Breast epithelium (tissue), 4 donors: ENCODE results near the gene PLOD2. TPM values are rescaled to one million over a fixed set of nuclear protein-coding genes. Genes with fewer than 3 reads are reported as not detected.

ENCODE experiments used
- DNase-seq, 2 donors: peaks; one replicate each; pipeline ENCODE4 v3.0.0-alpha.2; 2019; ENCODE audit warnings: low spot score in 2 of 2
- H3K27ac ChIP-seq, 2 donors: fragments of 200-600 bp; sonication (generic) in 1 of 2; one replicate each; pipeline ENCODE4 v1.5.1; 2016 to 2019; ENCODE audit warnings: mild to moderate bottlenecking in 1 of 2
- H3K27me3 ChIP-seq, 2 donors: fragments of 200-600 bp; sonication (generic) in 1 of 2; one replicate each; pipeline versions ENCODE4 v1.5.1 to v1.6.0; 2017 to 2019; ENCODE audit warnings: control low read depth in 1 of 2, mild to moderate bottlenecking in 1 of 2
- H3K36me3 ChIP-seq: fragments of 200-600 bp; one replicate; pipeline ENCODE4 v1.5.1; 2019
- H3K4me1 ChIP-seq, 2 donors: fragments of 200-600 bp; sonication (generic); one replicate each; pipeline ENCODE4 v1.5.1; 2016 to 2019; ENCODE audit warnings: control low read depth in 1 of 2
- H3K4me3 ChIP-seq, 3 donors: fragments of 200-600 bp; sonication (generic); 1 replicate in 2 of 3; 2 replicates in 1 of 3; pipeline ENCODE4 v1.5.1; 2016 to 2019; ENCODE audit warnings: mild to moderate bottlenecking in 3 of 3, moderate library complexity in 2 of 3
- H3K9me3 ChIP-seq, 2 donors: fragments of 200-600 bp; sonication (generic) in 1 of 2; one replicate each; pipeline ENCODE4 v1.5.1; 2016 to 2019; ENCODE audit warnings: control low read depth in 1 of 2
- CTCF ChIP-seq, 3 donors: fragments of 450-650 bp; IDR thresholded peaks; one replicate each; pipeline ENCODE4 v1.5.1; 2016 to 2017; ENCODE audit warnings: antibody characterized with exemption in 3 of 3, mild to moderate bottlenecking in 3 of 3, moderate library complexity in 3 of 3
- POLR2A ChIP-seq: fragments of 450-650 bp; IDR thresholded peaks from one replicate; pipeline ENCODE4 v1.6.1; 2016; ENCODE audit warnings: antibody characterized with exemption, mild to moderate bottlenecking, moderate library complexity
- POLR2AphosphoS5 ChIP-seq, 3 donors: sonication (generic); formaldehyde crosslinking; IDR thresholded peaks; one replicate each; pipeline ENCODE4 v1.6.1; 2017; ENCODE audit warnings: antibody characterized with exemption in 3 of 3
- intact Hi-C: fragments of 100-400 bp; cut with DNase I; formaldehyde crosslinking; loops from one replicate; pipeline ENCODE4 v1.15.1; 2023; ENCODE audit warnings: low total_unique reads
- total RNA-seq, 3 donors: library from RNA; depleted of rRNA; stranded (reverse); fragments of >200 nt; gene quantifications; one replicate each; pipeline ENCODE4 v1.1.0, GENCODE V29; 2016

The PLOD2 gene
- total RNA-seq, 3 donors from 2014 or later: 33.2 to 71.5 (median 35.7) TPM

GRCh38 chr3:146187334-146187950 is 26.5 kb upstream of the PLOD2 start:
- no peak for DNase-seq
- intact Hi-C loops: loop anchor here (5.0 kb wide), 1 partner anchor 120 kb away; no protein-coding TSS in a partner anchor
- Histone ChIP-seq H3K27me3 (no peaks in the 10 kb centered on the region), H3K27ac (no peak overlapping the region), H3K4me3 (no peak overlapping the region), H3K9me3 (no peaks in the 10 kb centered on the region), H3K36me3 (no peaks in the 10 kb centered on the region), H3K4me1 (no peaks in the 10 kb centered on the region)
- TF ChIP-seq POLR2AphosphoS5 (IDR thresholded peaks at IDR 0.05) (no peak), POLR2A (no peak), CTCF (IDR thresholded peaks at IDR 0.05) (peak in 2 of 3 donors; percentile 8 to 52)

GRCh38 chr3:146184241-146185015 is 23.4 kb upstream of the PLOD2 start:
- intact Hi-C loops: loop anchor here (5.0 kb wide), 1 partner anchor 117 kb away; no protein-coding TSS in a partner anchor
- H3K27me3 ChIP-seq: no peaks in the 10 kb centered on the region
- no peaks in the 10 kb centered on the region for H3K4me1 ChIP-seq
- H3K36me3 ChIP-seq: no peaks in the 10 kb centered on the region
- no peaks in the 10 kb centered on the region for H3K9me3 ChIP-seq
- peak in 1 of 2 donors; percentile 28 for DNase-seq
- no peak overlapping the region for H3K27ac ChIP-seq
- TF ChIP-seq CTCF (IDR thresholded peaks at IDR 0.05) (no peak), POLR2A (no peak), POLR2AphosphoS5 (IDR thresholded peaks at IDR 0.05) (no peak)
- no peak overlapping the region for H3K4me3 ChIP-seq

DNA sequence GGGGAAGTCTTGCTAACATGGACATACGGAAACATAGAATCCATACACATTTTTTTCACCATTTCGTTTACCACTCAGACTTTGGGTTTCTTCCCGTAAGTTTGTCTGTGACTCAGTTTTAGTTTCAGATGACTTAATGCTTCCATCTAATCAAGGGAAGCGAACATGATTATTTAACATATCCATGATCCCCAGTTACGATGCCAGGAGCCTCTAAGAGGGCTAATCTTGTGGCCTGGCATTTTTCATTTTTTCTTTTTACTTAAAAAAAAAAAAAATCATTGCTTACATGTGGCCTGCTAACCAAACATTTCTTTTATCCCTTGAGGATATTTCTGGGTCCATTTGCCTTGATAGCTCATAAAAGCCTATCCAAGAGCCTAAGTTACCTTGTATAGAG is 20.2 kb upstream of the PLOD2 start:
- H3K36me3 ChIP-seq: no peaks in the 10 kb centered on the region
- no peak overlapping the region for H3K27ac ChIP-seq
- H3K4me3 ChIP-seq: no peak overlapping the region
- H3K27me3 ChIP-seq: no peaks in the 10 kb centered on the region
- DNase-seq: no peak
- H3K9me3 ChIP-seq: no peaks in the 10 kb centered on the region
- TF ChIP-seq POLR2A (no peak), CTCF (IDR thresholded peaks at IDR 0.05) (no peak), POLR2AphosphoS5 (IDR thresholded peaks at IDR 0.05) (no peak)
- no peaks in the 10 kb centered on the region for H3K4me1 ChIP-seq
- intact Hi-C loops: no loop called here

DNA sequence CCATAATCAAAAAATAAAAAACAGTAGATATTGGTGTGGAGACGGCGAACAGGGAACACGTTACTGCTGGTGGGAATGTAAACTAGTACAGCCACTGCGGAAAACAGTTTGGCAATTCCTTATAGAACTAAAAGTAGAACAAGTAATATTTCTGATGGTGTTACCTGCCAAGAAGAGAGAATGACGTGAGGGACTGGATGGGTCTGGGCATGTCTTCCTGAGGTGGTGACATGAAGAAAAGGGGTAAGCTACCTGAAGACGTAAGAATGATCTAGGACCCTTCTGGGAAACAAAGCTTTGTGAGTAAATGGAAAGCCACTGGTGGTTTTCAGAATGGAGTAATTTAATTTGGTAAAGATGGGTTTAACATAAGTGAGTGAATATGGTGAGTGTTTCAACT is 19.4 kb upstream of the PLOD2 start:
- Histone ChIP-seq H3K36me3 (no peaks in the 10 kb centered on the region), H3K27ac (no peak overlapping the region), H3K4me1 (no peaks in the 10 kb centered on the region), H3K9me3 (no peaks in the 10 kb centered on the region), H3K27me3 (no peaks in the 10 kb centered on the region), H3K4me3 (no peak overlapping the region)
- DNase-seq: no peak
- intact Hi-C loops: no loop called here
- no peak for TF ChIP-seq POLR2AphosphoS5 (IDR thresholded peaks at IDR 0.05)

- DNase-seq: no peak
- Histone ChIP-seq H3K36me3 (no peaks in the 10 kb centered on the region), H3K27me3 (no peaks in the 10 kb centered on the region), H3K4me3 (no peak overlapping the region), H3K27ac (no peak overlapping the region), H3K9me3 (no peaks in the 10 kb centered on the region), H3K4me1 (no peaks in the 10 kb centered on the region)
- no peak for TF ChIP-seq CTCF (IDR thresholded peaks at IDR 0.05)
- TF ChIP-seq POLR2A: no peak
- TF ChIP-seq POLR2AphosphoS5 (IDR thresholded peaks at IDR 0.05): no peak
- intact Hi-C loops: no loop called here
Measured at GRCh38 chr3:146178006-146178689, 17.2 kb upstream of the PLOD2 start.
